Keratinocyte (primary cell): Measurements from ENCODE around the gene MICAL3.

Experiments used
- EZH2 ChIP-seq: IDR thresholded peaks from one replicate; pipeline ENCODE4 v1.6.1; 2012; ENCODE audit warnings: inconsistent platforms, mild to moderate bottlenecking, low read length, moderate library complexity
- TF ChIP-seq, protein P1 (sequence below), 3 experiments: IDR thresholded peaks in 1 of 3; conservative IDR thresholded peaks in 1 of 3; optimal IDR thresholded peaks in 1 of 3; 2 replicates in 2 of 3; 3 replicates in 1 of 3; pipeline versions ENCODE3 to v1.5.1; 2011; ENCODE audit warnings: low read length in 3 of 3, mild to moderate bottlenecking in 3 of 3, moderate library complexity in 2 of 3, control low read depth in 1 of 3, inconsistent platforms in 1 of 3; ENCODE audit not compliant: insufficient read depth in 2 of 3; ENCODE audit errors: extremely low read depth in 1 of 3

DNA sequence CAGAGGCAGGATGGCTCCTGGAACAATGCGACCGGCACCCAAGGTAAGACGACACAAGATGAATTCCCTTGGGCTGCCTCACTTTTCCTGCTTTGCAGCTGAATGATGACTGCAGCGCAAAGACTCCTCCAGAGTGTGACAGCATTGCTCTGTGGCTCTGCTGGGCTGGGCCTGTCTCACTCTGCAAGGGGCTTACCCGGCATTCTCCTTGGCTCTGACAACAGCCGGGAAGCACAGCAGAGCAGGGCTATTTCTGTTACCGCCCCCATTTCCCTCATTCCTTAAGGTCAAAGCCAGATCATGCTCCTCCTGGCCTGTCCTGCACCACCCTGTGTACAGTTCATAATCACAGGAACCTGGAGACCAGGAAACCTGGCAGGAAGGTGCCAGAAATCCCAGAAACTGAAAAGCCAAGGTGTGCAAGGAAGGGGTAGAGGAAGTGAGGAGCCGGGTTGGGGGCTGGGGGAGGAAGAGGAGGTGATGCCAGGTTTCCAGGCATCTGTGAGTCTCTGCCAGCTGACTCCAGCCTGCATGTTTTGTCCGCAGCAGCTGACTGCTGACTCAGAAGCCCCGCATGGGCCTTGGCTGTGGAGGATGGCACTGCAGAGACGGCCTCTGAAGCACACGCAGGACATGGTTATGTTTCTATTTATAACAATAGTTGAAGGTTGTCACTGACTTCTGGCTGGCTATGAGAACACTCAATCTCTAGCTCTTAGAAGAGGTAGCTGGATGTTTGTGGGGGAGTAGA lies 113.6 kb downstream of the MICAL3 start:
- TF ChIP-seq EZH2: no peak
- TF ChIP-seq, protein P1, sequence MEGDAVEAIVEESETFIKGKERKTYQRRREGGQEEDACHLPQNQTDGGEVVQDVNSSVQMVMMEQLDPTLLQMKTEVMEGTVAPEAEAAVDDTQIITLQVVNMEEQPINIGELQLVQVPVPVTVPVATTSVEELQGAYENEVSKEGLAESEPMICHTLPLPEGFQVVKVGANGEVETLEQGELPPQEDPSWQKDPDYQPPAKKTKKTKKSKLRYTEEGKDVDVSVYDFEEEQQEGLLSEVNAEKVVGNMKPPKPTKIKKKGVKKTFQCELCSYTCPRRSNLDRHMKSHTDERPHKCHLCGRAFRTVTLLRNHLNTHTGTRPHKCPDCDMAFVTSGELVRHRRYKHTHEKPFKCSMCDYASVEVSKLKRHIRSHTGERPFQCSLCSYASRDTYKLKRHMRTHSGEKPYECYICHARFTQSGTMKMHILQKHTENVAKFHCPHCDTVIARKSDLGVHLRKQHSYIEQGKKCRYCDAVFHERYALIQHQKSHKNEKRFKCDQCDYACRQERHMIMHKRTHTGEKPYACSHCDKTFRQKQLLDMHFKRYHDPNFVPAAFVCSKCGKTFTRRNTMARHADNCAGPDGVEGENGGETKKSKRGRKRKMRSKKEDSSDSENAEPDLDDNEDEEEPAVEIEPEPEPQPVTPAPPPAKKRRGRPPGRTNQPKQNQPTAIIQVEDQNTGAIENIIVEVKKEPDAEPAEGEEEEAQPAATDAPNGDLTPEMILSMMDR (optimal IDR thresholded peaks at IDR 0.05 in 1 of 3, IDR thresholded peaks at IDR 0.05 in 1 of 3, conservative IDR thresholded peaks at IDR 0.05 in 1 of 3; ENCODE audit: extremely low read depth in 1 of 3, insufficient read depth in 2 of 3, low read length in 3 of 3): peak; percentile 9 to 69 (median 29)
